Amniotic stem cell (primary cell): ENCODE measurements around the gene ZNF462.
"Not testable (repeated sequence)": the region's sequence is repeated elsewhere in the genome, so short reads cannot be mapped to it uniquely, and the experiment has no call there.

Experiments used
- DNase-seq: peaks from one replicate; lab custom pipeline; 2025; lab: John Stamatoyannopoulos, UW

The ZNF462 gene

GRCh38 chr9:106962122-106962521, 99.2 kb downstream of the ZNF462 start:
- no peak for DNase-seq

- DNase-seq: no peak
Observed at GRCh38 chr9:106962615-106963363, 99.8 kb downstream of the ZNF462 start.

GRCh38 chr9:106963684-106964083, 100.7 kb downstream of the ZNF462 start:
- DNase-seq: no peak

DNA sequence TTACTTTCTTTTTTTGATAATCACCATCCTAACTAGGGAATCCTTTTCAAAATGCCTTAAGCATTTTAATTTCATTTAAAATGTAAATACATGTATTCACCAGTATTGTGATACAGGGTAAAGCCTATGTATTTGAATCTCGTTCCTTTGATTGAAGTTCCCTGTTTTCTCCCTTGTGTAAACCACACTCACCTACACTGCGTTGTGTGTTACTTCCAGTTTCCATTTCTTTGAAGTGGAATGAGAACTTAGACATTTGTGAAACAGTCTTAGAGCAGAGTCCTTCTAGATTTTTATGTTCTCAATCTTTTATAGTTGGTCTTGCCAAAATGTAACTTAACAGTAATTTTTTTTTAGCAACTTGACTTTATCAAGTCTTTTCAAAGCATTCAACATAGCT, 101.4 kb downstream of the ZNF462 start:
- DNase-seq: no peak

- no peak for DNase-seq
Observed at GRCh38 chr9:106964822-106965525, 102.0 kb downstream of the ZNF462 start.

GRCh38 chr9:106966481-106966880, 103.5 kb downstream of the ZNF462 start:
- no peak for DNase-seq

DNA sequence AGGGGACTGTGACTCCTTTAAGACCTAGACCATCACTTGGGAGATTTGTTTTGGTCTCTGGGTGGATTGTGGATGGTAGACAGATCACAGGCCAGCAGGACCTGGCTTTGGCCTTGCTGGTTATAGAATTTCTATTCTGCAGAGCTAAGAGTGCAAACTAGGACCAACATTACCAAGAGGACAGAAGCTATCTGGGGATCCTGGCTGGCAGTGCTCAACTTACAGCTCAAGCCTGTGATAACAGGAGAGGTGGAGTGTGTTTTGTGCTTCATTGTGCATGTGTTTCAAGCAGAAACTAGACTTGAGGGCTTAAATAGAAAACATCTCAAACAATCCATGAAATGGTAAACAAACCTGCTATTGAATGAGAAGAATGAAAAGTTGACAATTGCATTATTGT, 106.7 kb downstream of the ZNF462 start:
- DNase-seq: no peak

- DNase-seq: no peak
Observed at GRCh38 chr9:106970219-106970975, 107.4 kb downstream of the ZNF462 start.

DNA sequence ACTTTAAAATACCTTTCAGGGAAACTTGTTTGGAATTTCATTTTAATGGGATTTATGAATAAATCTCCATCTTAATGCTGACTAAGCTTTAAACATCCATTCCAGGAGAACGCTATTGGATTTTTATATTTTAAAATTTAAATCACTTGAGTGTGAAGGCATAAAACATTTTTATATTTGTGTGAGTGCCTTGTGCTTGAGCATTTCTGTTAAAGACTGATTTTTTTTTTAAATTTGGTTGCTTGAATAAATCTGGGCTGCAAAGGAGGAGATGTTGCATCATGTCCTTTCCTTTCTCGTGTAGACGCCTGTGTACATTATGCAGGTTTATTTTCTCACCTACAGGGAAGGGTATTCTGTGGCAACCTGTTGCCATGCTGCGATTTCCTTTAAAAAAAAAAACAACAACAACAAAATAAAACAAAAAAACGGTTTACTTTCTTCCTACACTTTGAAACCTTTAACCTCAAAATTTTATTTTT, 108.1 kb downstream of the ZNF462 start:
- no peak for DNase-seq

DNA sequence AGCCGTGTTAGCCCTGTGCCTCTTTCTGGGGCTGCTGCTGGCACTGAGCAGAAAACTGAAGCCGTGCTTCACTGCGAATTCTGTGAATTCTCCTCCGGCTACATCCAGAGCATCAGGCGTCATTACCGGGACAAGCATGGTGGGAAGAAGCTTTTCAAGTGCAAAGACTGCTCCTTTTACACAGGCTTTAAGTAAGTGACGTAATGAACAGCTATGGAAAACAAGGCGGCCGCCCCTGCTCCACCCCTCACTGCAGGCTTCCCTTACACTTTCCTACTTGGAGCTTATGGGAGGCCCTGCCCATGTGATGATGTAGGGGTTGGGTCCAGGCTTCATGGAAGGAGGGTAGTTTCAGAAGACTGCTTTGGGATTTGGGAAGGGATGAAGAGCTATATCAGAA, 109.1 kb downstream of the ZNF462 start:
- no peak for DNase-seq

GRCh38 chr9:106974341-106974740, 111.4 kb downstream of the ZNF462 start:
- DNase-seq: no peak

- DNase-seq: no peak
Observed at GRCh38 chr9:106976772-106977171, 113.8 kb downstream of the ZNF462 start.

GRCh38 chr9:106980551-106981101, 117.7 kb downstream of the ZNF462 start:
- no peak for DNase-seq

DNA sequence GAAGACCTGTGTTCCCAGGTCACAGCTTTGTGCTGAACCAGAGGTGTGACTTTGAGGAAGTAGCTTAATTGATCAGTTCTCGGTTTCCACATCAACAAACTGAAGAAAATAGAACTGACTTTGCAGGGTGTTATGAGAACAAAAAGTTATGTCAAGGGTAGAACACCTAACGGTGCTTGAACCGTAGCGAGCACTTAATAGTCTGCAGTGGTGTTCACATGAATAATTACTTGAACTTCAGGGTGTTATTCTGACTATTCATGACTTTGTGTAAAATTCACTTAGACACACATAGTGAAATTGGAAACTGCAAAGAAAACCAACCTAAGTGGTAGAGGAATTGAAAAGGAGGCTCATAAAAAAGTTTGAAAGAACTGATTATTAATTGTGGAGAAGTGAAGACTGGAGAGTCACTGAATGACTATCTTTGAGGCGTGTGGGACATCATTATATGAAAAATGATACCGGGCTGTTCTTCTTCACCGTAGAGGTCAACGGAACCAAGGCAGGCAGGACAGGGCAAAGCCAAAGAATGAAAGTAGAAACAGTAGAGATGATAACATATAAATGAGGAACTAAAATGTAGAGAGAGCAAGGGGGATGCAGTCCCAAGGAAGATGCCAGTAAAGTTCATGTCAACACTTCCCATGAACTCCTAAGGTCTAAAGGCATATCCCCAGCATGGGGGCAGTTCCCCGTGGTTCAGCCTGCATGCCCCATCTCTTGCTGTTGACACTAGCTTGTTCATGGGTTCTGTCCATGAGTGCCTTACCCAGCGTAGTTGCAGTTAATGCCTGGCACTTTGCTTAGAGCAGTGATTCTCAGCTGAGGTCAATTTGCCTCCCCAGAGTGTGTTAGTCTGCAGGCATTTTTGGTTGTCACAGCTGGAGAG, 118.7 kb downstream of the ZNF462 start:
- DNase-seq: no peak

DNA sequence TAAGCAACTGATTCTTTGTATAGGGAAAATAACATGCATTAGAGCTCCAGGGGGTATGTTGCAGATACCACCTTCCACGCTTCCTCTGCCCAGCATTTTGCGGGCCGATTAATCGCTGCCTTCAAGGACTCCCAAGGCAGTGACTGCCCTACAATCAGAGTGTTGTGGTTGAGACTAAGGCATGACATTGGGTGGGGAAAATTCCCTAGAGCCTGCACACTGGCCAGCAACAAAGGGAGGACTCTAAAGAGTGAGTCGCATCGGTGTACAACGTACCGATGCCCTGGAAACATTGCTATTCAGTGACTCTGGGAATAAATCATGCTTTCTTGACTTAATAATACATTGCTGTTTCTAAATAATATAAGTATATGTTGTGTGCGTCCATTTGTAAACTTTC, 119.7 kb downstream of the ZNF462 start:
- no peak for DNase-seq

GRCh38 chr9:106983346-106983745, 120.4 kb downstream of the ZNF462 start:
- no peak for DNase-seq

GRCh38 chr9:106989904-106990303, 126.9 kb downstream of the ZNF462 start:
- not testable (repeated sequence) for DNase-seq

DNA sequence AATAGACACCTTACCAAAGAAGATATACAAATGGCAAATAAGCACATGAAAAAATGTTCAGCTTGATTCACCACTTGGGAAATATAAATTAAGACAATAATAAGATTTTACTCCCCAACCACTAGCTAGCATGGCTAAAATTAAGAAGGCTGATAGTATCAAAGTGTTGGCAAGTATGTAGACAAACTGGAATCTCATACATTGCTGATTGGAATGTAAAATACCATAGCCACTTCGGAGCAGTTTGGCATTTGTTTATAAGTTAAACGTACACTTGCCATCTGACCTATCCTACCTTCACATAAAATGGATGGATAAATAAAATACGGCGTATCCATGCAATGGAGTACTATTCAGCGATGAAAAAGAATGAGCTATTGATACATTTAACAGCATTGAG, 129.2 kb downstream of the ZNF462 start:
- no peak for DNase-seq

GRCh38 chr9:106993603-106994002, 130.6 kb downstream of the ZNF462 start:
- no peak for DNase-seq

- no peak for DNase-seq
Observed at GRCh38 chr9:106994463-106994862, 131.5 kb downstream of the ZNF462 start.

- no peak for DNase-seq
Observed at GRCh38 chr9:107000218-107000617, 137.3 kb downstream of the ZNF462 start.
